K562 (cell line): ENCODE data around the gene PPP1CA. TPM values are rescaled to one million over a fixed set of nuclear protein-coding genes. Genes with fewer than 3 reads are reported as not detected.

Experiments used
- ASH1L ChIP-seq: fragments of 450-650 bp; IDR thresholded peaks from 2 replicates; pipeline ENCODE4 v1.6.1; 2018; ENCODE audit warnings: borderline replicate concordance, mild to moderate bottlenecking, low read depth; ENCODE audit not compliant: partially characterized antibody
- ATF1 ChIP-seq, 2 experiments: fragments of 450-650 bp in 1 of 2; IDR thresholded peaks; 2 replicates each; pipeline ENCODE4 v1.6.1; 2016; ENCODE audit warnings: missing compliant biosample characterization in 1 of 2, missing genetic modification characterization in 1 of 2
- NR1H2 ChIP-seq: sonication (generic); formaldehyde crosslinking; IDR thresholded peaks from 2 replicates; pipeline ENCODE4 v1.4.0; 2020; ENCODE audit warnings: mild to moderate bottlenecking, missing genetic modification reagents
- PML ChIP-seq: IDR thresholded peaks from 2 replicates; pipeline ENCODE4 v1.6.1; 2012; ENCODE audit warnings: low read length, inconsistent platforms
- PURB ChIP-seq: sonication (generic); formaldehyde crosslinking; IDR thresholded peaks from 2 replicates; pipeline ENCODE4 v1.9.0; 2021; ENCODE audit warnings: low read depth, mild to moderate bottlenecking, missing genetic modification reagents
- SIRT6 ChIP-seq: IDR thresholded peaks from one replicate; pipeline ENCODE4 v1.6.1; 2012; ENCODE audit warnings: low read depth, mild to moderate bottlenecking, control low read depth, inconsistent platforms, low read length, moderate library complexity
- SRSF3 ChIP-seq: fragments of 200-400 bp; formaldehyde crosslinking; IDR thresholded peaks from 2 replicates; pipeline ENCODE4 v1.6.1; 2016; ENCODE audit warnings: mild to moderate bottlenecking, low read length, moderate library complexity; ENCODE audit not compliant: insufficient read depth
- ZBTB7A ChIP-seq: IDR thresholded peaks from 2 replicates; pipeline ENCODE4 v1.6.1; 2011; ENCODE audit warnings: low read depth, mild to moderate bottlenecking, low read length, moderate library complexity, borderline replicate concordance; ENCODE audit not compliant: control insufficient read depth
- polyA plus RNA-seq, 8 experiments: library from polyadenylated mRNA; depleted of rRNA in 4 of 8; stranded (reverse) in 5 of 8; unstranded in 3 of 8; fragments of >200 nt; fragmentation: Nextera tagmentation in 2 of 8; fragmentation: Illumina TruSeq in 1 of 8; extraction: Ambion mirVana in 2 of 8; extraction: Trizol in 1 of 8; gene quantifications; 2 replicates each; pipeline versions ENCODE4 v1.2.1 to v1.2.3, GENCODE V29; 2011 to 2014; ENCODE audit warnings: inconsistent platforms in 1 of 8, missing spikeins in 1 of 8
- total RNA-seq, 7 experiments: library from RNA; depleted of rRNA in 6 of 7; stranded (reverse); fragments of >200 nt in 6 of 7; fragmentation: Illumina TruSeq in 2 of 7; extraction: Trizol in 2 of 7; gene quantifications; 2 replicates each; pipeline versions ENCODE4 v1.2.1 to v1.2.3, GENCODE V29; 2011 to 2021; ENCODE audit warnings: low replicate concordance in 1 of 7
- TF ChIP-seq, protein P1 (sequence below), 3 experiments: IDR thresholded peaks in 2 of 3; conservative IDR thresholded peaks in 1 of 3; 2 replicates each; pipeline ENCODE4 v1.5.1; 2011 to 2012; ENCODE audit warnings: low read length in 3 of 3, mild to moderate bottlenecking in 3 of 3, control low read depth in 2 of 3, improper control_type of control experiment in 1 of 3, inconsistent platforms in 1 of 3, low read depth in 1 of 3, mixed read lengths in 1 of 3, moderate library complexity in 1 of 3; ENCODE audit not compliant: insufficient read depth in 2 of 3
- TF ChIP-seq, protein P2 (sequence below): fragments of 450-650 bp; conservative IDR thresholded peaks from 2 replicates; pipeline ENCODE4 v1.6.1; 2016; ENCODE audit warnings: missing genetic modification characterization, low read depth, mild to moderate bottlenecking, control low read depth, missing compliant biosample characterization
- TF ChIP-seq, protein P3 (sequence below): fragments of 450-650 bp; IDR thresholded peaks from 2 replicates; pipeline ENCODE4 v1.6.1; 2016; ENCODE audit warnings: mild to moderate bottlenecking, moderate library complexity

The PPP1CA gene
- total and polyA plus RNA-seq, 9 of the 15 experiments (the other 6 are each of a cell fraction or from before 2014, with no cell fraction given): 18.2 to 242 (median 188) TPM

DNA sequence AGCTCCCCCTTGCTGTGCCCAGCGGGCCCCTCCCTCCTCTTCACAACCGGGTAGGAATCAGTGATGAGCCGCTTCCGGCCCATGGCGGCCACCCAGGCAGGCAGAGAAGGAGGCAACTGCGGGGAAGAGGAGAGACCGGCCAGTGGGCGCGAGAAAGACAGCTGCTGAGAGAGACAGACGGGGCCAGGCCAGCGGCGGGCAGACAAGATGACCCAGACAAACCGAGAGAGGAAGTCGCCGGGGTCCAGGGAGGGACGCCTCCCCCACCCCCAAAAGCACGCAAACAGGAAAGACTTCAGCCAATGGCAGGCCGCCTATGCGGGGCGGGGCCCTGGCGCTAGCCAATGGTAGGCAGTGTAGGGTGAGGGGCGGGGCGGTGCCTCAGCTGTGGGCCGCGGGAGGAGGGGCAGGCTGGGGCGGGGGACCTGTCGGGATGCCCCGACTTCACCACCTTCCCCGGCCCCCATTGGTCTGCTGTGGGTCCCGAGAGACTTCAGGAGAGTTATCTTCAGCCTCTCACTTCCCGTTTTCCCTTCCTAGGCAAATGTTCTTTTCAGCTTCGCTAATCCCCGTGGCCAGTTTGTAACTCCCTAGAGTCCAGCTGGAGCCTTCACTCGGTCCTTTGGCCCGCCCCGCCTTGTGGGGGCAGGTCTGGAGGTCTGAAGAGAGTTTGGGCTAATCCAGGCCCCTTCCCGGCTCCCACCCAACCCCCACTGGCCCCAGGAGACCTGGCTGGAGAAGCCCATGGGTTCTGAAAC lies 48.2 kb downstream of the PPP1CA start, which contains the start of gene POLD4 (continued):
- TF ChIP-seq, protein P1, sequence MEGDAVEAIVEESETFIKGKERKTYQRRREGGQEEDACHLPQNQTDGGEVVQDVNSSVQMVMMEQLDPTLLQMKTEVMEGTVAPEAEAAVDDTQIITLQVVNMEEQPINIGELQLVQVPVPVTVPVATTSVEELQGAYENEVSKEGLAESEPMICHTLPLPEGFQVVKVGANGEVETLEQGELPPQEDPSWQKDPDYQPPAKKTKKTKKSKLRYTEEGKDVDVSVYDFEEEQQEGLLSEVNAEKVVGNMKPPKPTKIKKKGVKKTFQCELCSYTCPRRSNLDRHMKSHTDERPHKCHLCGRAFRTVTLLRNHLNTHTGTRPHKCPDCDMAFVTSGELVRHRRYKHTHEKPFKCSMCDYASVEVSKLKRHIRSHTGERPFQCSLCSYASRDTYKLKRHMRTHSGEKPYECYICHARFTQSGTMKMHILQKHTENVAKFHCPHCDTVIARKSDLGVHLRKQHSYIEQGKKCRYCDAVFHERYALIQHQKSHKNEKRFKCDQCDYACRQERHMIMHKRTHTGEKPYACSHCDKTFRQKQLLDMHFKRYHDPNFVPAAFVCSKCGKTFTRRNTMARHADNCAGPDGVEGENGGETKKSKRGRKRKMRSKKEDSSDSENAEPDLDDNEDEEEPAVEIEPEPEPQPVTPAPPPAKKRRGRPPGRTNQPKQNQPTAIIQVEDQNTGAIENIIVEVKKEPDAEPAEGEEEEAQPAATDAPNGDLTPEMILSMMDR (IDR thresholded peaks at IDR 0.05 in 2 of 3, conservative IDR thresholded peaks at IDR 0.05 in 1 of 3; ENCODE audit: insufficient read depth in 2 of 3, low read depth in 1 of 3, low read length in 3 of 3): no peak
- TF ChIP-seq ATF1 (CRISPR knock-in tag; IDR thresholded peaks at IDR 0.05) (no peak), ATF1 (tag; IDR thresholded peaks at IDR 0.05) (peak; percentile 57; the same call in 1 of the 2 replicates), ASH1L (peak; percentile 80), ZBTB7A (peak; percentile 93), NR1H2 (CRISPR knock-in tag) (no peak), SRSF3 (no peak), PURB (no peak), SIRT6 (no peak), PML (no peak)
- TF ChIP-seq, protein P2, sequence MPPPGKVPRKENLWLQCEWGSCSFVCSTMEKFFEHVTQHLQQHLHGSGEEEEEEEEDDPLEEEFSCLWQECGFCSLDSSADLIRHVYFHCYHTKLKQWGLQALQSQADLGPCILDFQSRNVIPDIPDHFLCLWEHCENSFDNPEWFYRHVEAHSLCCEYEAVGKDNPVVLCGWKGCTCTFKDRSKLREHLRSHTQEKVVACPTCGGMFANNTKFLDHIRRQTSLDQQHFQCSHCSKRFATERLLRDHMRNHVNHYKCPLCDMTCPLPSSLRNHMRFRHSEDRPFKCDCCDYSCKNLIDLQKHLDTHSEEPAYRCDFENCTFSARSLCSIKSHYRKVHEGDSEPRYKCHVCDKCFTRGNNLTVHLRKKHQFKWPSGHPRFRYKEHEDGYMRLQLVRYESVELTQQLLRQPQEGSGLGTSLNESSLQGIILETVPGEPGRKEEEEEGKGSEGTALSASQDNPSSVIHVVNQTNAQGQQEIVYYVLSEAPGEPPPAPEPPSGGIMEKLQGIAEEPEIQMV (tag): no peak
- TF ChIP-seq, protein P3, sequence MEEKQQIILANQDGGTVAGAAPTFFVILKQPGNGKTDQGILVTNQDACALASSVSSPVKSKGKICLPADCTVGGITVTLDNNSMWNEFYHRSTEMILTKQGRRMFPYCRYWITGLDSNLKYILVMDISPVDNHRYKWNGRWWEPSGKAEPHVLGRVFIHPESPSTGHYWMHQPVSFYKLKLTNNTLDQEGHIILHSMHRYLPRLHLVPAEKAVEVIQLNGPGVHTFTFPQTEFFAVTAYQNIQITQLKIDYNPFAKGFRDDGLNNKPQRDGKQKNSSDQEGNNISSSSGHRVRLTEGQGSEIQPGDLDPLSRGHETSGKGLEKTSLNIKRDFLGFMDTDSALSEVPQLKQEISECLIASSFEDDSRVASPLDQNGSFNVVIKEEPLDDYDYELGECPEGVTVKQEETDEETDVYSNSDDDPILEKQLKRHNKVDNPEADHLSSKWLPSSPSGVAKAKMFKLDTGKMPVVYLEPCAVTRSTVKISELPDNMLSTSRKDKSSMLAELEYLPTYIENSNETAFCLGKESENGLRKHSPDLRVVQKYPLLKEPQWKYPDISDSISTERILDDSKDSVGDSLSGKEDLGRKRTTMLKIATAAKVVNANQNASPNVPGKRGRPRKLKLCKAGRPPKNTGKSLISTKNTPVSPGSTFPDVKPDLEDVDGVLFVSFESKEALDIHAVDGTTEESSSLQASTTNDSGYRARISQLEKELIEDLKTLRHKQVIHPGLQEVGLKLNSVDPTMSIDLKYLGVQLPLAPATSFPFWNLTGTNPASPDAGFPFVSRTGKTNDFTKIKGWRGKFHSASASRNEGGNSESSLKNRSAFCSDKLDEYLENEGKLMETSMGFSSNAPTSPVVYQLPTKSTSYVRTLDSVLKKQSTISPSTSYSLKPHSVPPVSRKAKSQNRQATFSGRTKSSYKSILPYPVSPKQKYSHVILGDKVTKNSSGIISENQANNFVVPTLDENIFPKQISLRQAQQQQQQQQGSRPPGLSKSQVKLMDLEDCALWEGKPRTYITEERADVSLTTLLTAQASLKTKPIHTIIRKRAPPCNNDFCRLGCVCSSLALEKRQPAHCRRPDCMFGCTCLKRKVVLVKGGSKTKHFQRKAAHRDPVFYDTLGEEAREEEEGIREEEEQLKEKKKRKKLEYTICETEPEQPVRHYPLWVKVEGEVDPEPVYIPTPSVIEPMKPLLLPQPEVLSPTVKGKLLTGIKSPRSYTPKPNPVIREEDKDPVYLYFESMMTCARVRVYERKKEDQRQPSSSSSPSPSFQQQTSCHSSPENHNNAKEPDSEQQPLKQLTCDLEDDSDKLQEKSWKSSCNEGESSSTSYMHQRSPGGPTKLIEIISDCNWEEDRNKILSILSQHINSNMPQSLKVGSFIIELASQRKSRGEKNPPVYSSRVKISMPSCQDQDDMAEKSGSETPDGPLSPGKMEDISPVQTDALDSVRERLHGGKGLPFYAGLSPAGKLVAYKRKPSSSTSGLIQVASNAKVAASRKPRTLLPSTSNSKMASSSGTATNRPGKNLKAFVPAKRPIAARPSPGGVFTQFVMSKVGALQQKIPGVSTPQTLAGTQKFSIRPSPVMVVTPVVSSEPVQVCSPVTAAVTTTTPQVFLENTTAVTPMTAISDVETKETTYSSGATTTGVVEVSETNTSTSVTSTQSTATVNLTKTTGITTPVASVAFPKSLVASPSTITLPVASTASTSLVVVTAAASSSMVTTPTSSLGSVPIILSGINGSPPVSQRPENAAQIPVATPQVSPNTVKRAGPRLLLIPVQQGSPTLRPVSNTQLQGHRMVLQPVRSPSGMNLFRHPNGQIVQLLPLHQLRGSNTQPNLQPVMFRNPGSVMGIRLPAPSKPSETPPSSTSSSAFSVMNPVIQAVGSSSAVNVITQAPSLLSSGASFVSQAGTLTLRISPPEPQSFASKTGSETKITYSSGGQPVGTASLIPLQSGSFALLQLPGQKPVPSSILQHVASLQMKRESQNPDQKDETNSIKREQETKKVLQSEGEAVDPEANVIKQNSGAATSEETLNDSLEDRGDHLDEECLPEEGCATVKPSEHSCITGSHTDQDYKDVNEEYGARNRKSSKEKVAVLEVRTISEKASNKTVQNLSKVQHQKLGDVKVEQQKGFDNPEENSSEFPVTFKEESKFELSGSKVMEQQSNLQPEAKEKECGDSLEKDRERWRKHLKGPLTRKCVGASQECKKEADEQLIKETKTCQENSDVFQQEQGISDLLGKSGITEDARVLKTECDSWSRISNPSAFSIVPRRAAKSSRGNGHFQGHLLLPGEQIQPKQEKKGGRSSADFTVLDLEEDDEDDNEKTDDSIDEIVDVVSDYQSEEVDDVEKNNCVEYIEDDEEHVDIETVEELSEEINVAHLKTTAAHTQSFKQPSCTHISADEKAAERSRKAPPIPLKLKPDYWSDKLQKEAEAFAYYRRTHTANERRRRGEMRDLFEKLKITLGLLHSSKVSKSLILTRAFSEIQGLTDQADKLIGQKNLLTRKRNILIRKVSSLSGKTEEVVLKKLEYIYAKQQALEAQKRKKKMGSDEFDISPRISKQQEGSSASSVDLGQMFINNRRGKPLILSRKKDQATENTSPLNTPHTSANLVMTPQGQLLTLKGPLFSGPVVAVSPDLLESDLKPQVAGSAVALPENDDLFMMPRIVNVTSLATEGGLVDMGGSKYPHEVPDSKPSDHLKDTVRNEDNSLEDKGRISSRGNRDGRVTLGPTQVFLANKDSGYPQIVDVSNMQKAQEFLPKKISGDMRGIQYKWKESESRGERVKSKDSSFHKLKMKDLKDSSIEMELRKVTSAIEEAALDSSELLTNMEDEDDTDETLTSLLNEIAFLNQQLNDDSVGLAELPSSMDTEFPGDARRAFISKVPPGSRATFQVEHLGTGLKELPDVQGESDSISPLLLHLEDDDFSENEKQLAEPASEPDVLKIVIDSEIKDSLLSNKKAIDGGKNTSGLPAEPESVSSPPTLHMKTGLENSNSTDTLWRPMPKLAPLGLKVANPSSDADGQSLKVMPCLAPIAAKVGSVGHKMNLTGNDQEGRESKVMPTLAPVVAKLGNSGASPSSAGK: no peak
